Stimulated activated CD4-positive, alpha-beta T cell treated with anti-CD3 and anti-CD28 coated beads, Interleukin-2, amount 100 ng/mL, for 4 hours (primary cell): ENCODE results near the gene TXNDC15.
"Not testable (repeated sequence)": the region's sequence is repeated elsewhere in the genome, so short reads cannot be mapped to it uniquely, and the experiment has no call there.

Experiments
- DNase-seq: peaks from one replicate; pipeline ENCODE4 v3.0.0-alpha.2; 2020; ENCODE audit warnings: low read depth

The TXNDC15 gene

DNA sequence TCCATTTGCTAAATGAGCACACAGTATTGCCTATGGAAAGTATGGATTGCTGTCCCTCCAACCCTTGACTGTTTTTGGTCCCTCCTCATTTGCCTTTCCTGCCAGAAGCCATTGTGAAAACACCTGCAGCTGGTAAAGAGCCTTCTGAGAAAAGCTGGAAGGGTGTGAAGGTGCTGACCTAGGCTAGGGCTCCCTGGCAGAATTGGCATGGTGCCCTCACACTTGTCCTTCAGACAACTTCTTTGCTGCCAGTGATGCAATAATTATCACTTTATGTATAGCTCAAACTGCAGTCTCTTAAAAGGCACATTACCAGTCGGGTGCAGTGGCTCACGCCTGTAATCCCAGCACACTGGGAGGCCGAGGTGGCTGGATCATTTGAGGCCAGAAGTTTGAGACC, 4.2 kb downstream of the TXNDC15 start:
- no peak for DNase-seq

- no peak for DNase-seq
Measured at GRCh38 chr5:134879456-134879855, 5.3 kb downstream of the TXNDC15 start.

GRCh38 chr5:134880937-134881336, 6.8 kb downstream of the TXNDC15 start:
- DNase-seq, result not testable (repeated sequence)

DNA sequence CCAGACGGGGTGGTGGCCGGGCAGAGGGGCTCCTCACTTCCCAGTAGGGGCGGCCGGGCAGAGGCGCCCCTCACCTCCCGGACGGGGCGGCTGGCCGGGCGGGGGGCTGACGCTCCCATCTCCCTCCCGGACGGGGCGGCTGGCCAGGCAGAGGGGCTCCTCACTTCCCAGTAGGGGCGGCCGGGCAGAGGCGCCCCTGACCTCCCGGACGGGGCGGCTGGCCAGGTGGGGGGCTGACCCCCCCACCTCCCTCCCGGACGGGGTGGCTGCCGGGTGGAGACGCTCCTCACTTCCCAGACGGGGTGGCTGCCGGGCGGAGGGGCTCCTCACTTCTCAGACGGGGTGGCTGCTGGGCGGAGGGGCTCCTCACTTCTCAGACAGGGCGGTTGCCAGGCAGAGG, 7.5 kb downstream of the TXNDC15 start:
- not testable (repeated sequence) for DNase-seq

- no peak for DNase-seq
Measured at GRCh38 chr5:134887593-134888159, 13.5 kb downstream of the TXNDC15 start.

DNA sequence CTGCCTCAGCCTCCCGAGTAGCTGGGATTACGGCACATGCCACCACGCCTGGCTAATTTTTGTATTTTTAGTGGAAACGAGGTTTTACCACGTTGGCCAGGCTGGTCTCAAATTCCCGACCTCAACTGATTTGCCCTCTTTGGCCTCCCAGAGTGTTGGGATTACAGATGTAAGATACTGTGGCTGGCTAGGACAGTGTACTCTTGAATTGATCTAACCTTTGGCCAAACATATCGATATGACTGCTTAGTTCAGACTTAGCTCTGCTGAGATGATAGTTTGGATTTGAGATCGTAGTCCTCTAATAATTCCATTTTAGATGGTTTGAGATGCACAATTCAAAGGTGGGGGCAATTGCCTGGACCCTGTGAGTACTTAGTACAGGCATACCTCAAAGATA, 15.2 kb downstream of the TXNDC15 start:
- no peak for DNase-seq

DNA sequence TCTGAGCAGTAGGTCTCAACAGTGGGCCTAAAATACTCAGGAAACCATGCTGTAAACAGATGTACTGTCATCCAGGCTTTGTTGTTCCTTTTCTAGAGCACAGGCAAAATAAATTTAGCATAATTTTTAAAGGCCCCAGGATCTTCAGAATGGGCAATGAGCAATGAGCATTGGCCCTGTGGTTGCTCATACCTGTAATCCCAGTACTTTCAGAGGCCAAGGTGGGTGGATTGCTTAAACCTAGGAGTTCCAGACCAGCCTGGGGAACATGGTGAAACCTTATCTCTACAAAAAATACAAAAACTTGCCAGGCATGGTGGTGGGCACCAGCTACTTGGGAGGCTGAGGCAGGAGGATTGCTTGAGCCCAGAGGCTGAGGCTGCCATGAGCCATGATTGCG, 17.3 kb downstream of the TXNDC15 start:
- no peak for DNase-seq

- DNase-seq, result no peak
Measured at GRCh38 chr5:134892282-134892681, 18.1 kb downstream of the TXNDC15 start.

DNA sequence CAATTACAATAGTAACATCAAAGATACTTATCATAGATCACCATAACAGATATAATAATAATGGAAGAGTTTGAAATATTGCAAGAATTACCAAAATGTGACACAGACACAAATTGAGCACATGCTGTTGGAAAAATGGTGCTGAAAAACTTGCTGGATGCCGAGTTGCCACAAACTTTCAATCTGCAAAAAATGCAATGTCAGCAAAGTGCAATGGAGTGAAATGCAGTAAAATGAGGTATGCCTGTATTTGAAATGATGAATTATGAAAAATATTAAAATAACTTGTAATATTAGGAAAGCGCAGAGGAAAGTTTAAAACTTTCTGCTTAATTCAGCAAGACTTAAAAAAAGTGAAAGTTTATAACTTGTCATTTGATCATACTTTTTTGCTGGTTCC, 18.8 kb downstream of the TXNDC15 start:
- no peak for DNase-seq

- no peak for DNase-seq
Measured at GRCh38 chr5:134893748-134894505, 19.8 kb downstream of the TXNDC15 start.

DNA sequence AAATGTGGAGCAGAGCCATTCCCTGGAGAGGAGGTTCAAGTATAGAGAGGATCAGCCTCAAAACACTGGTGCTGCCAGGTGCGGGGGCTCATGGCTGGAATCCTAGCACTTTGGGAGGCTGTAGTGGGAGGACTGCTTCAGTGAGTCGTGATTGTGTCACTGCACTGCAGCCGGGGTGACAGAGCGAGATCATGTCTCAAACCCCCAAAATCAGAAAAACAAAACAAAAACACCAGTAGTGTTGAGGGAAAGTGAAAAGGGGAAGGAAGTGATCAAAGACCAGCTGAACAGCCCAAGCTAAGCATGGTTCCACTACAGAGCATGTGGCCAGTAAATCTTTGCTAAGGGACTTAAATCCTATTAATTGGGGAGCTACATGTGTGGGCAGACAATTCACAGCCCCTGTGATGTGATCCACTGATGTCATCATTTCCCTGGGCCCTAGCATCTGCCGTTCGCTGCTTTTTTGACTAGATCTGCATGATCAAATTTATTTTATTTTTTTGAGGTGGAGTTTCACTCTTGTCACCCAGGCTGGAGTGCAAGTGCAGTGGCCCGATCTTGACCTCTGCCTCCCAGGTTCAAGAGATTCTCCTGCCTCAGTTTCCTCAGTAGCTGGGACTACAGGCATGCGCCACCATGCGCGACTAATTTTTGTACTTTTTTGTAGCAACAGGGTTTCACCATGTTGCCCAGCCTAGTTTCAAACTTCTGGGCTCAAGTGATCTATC, 28.1 kb downstream of the TXNDC15 start:
- DNase-seq, result no peak

DNA sequence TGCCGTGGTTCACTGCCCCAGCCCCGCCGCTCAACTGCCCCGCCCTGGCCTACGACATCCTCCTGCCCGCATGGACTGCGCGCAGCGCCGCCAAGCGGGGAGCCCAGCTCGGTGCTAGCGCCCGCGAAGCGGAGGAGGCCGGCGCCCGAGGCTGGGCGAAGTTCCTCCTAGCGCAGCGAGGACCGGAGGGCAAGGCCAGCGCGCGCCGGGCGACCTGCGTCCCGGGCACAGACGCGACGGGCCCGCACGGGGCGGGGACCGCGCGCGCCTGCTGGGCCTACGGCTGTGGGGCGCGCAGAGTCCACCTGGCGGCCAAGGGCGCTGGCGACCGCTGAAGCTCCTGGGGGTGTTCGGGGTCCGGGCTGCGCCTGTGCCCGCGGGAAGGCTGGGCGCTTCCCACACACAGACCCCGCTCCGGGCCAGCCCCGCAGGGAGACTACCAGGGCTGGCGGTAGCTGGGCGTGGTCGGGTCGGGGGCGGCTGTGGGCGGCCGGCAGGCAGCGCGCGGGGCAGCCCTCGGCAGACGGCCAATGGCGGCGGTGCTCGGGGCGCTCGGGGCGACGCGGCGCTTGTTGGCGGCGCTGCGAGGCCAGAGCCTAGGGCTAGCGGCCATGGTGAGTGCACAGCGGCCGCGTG, 30.6 kb downstream of the TXNDC15 start, which contains the start of gene PCBD2:
Gene PCBD2 (plus strand): TSS at position 522 of the 636 bp plus-strand sequence. CDS start 9 bp downstream, at position 531.
- DNase-seq, result peak; percentile 85

- peak; percentile 38 for DNase-seq
Measured at GRCh38 chr5:134905246-134905996, 31.2 kb downstream of the TXNDC15 start.

DNA sequence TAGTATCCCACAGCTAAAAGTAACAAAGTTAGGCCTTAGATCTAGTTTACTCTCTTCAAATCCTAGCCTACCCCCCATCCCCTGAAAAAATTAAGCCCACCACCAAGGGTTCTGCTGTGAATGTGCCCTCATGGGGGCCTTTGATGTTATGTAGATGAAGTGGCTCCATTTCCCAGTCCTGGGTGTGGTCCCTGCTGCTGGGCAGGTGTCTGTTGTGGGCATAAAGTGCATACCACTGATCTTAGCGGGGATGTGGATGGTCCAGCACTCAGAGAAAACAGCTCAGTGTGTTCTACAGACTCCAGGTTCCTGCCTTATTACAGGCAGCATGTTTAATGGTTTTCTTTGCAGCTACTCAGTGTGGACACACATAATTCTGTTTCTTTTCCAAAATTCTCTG, 32.6 kb downstream of the TXNDC15 start:
- no peak for DNase-seq

DNA sequence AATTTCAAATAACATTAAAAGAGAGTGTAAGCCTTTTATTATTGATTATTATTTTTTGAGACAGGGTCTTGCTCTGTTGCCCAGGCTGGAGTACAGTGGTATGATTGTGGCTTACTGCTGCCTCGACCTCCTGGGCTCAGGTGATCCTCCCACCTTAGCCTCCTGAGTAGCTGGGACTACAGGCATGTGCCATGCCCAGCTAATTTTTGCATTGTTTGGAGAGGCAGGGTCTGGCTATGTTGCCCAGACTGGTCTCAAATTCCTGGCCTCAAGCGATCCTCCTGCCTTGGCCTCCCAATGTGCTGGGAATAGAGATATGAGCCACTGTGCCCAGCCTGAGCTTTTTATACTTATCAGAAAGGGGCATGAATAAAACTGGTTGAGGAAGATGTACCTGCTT, 36.6 kb downstream of the TXNDC15 start:
- not testable (repeated sequence) for DNase-seq

DNA sequence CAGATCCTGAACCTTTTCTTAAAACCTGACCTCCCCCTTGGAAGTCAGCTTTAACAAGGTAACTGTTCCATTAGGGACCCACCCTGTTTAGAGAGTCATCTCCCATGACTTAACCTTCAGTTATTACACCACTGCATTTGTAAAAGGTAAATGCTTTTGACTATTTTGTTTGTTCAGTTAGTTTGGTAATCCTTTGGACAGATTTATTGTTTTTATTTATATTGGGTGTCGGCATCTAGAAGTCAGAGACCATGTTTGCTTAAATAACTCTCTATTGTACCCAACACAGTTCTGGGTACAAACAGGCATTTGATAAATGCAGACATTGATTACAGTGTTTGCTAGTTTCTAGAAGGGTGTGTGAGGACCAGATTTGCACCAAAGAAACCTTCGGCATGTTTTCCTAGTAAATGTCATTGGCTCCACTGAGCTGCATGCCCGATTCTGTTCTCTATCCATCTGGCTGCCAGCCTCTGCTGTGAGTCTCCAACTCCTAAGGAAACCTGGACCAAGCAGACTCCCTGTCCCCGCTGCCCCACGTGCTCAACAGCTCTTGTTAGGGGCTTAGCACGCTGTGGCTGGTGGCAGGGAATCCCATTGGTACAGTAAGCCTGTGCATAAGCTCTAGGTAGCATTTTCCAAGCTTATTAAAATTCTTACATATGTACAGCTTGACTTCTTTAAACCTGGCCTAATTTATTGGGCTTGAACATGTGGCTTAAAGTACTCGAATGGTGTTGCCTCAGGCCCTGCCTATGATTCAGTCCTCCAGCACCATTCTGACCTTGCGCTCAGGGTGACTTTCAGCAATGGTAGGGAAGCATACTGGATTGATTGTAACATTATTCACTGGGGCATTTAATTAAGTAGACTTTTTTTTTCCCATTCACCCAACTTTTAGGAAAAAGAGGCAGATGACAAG, 37.4 kb downstream of the TXNDC15 start:
- DNase-seq, result no peak

DNA sequence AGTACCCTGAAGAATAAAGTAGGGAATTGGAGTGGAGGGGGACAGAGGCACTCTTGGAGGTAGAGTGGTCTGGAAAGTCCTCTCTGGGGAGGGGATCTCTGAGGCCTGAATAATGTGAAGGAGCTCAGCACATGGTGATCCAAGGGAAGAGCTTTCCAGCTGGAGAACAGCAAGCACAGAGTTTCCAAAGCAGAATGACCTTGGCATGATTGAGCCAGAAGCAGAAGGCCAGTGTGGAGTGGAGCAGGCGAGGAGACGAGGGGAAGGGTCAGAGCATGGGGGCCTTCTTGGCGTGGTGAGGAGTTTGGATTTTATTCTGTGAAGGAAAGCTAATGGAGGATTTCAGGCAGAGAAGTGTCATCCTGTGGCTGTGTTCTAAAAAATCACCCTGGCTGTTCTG, 39.1 kb downstream of the TXNDC15 start:
- no peak for DNase-seq

DNA sequence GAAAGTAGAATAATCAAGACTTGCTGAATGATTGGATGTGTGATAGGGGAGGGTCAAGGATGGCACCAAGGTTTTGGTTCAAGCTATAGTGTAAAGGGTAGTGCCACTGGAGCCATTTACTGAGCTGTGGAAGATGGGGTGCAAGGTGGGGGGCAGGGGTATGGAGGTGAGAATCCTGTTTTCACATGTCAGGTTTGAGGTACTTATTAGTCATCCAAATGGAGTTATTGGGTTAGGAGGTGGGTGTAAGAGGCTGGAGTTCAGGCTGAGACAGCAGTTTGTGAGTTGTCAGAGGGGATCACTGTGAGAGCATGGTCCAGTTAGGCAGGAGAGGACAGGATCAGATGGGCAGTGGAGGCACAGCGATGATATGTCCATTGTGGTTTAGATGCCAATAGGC, 39.6 kb downstream of the TXNDC15 start:
- no peak for DNase-seq

DNA sequence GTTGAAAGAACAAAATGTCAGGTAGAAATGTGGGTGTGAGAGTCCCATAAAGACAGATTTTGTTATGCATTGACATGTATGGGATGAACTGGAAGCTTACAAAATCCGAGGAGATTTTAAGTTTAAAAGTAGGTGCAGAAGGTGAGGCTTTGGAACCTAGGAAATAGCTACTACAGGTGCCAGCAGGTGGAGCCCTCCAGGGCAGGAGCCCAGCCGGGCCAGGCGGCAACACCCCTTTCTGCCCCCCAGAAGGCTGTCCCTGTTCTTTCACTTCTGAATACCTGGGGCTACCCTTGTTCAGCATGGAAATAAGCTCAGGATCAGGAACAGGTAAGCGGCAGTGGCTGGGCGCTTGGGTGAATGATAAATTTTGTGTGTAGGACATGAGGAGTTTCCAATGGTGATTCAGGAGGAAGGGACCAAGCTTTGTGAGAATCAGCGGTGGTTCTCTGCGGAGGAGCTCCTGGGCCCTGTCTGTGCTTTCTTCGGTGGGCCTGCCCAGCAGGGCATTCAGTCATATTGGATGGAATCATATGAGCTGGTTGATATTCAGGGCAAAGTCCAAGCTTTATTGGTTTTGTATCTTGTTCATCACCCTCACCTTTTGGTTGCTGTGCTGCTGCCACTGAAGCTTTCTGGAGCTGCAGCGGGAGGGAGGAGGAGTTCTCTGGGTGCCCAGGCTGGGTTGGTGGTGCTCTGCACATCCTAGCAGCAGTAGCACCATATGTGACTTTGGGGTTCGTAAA, 43.1 kb downstream of the TXNDC15 start:
- DNase-seq, result no peak

DNA sequence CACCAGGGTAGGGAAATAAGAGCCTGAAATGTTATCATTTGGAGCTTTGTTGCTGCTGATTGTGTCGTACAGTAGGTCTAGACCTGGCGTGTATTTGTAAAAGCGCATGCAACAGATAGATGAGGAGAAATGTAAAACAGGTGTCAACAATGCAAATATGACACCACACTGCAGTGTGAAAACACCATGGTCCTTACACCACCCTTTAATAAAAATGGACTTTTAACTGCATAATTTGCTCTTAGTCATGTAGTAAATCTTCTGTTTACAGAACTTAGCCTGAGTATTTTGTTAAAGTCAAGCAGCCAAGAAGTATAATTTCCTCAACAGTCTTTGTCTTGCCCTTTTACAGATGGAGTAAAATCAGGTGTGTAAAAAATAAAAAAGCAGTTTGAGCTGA, 44.7 kb downstream of the TXNDC15 start:
- no peak for DNase-seq
